AG10803 (cell line): ENCODE data around the gene A4GNT.

ENCODE experiments used
- DNase-seq: peaks from one replicate; pipeline ENCODE4 v3.0.0; 2010; ENCODE audit warnings: low read depth
- H3K4me3 ChIP-seq: 2 replicates; pipeline ENCODE4 v1.5.1; 2011; ENCODE audit warnings: mild to moderate bottlenecking, low read length, control low read depth
- CTCF ChIP-seq: conservative IDR thresholded peaks from 2 replicates; pipeline ENCODE4 v1.5.1; 2011; ENCODE audit warnings: mild to moderate bottlenecking, low read length, control low read depth, inconsistent platforms

The A4GNT gene

GRCh38 chr3:138119423-138119766, 12.8 kb downstream of the A4GNT start:
- TF ChIP-seq CTCF, result no peak
- no peak for DNase-seq
- H3K4me3 ChIP-seq, result no peak overlapping the region

- TF ChIP-seq CTCF, result peak; percentile 95
- no peak overlapping the region for H3K4me3 ChIP-seq
- peak; percentile 66 for DNase-seq
These were observed 13.4 kb downstream of the A4GNT start for GRCh38 chr3:138118612-138119422.

GRCh38 chr3:138114988-138115971, 16.9 kb downstream of the A4GNT start, which contains the start of gene DZIP1L:
TSS of gene DZIP1L (minus strand) at chr3:138115608. CDS start at chr3:138103971, 11,637 bp downstream.
- TF ChIP-seq CTCF, result no peak
- DNase-seq, result peak; percentile 67
- peak within 1 kb of the TSS; percentile 84 for H3K4me3 ChIP-seq

- peak overlapping the region; percentile 84 for H3K4me3 ChIP-seq
- TF ChIP-seq CTCF, result 0 out of 2 replicates have a peak, but pooled peaks have one; percentile 1
- peak; percentile 29 for DNase-seq
These were observed 17.7 kb downstream of the A4GNT start for GRCh38 chr3:138114431-138114918.

GRCh38 chr3:138113326-138113725, 18.9 kb downstream of the A4GNT start:
- TF ChIP-seq CTCF, result no peak
- H3K4me3 ChIP-seq, result peak overlapping the region; percentile 17; the same call in 1 of the 2 replicates
- DNase-seq, result peak; percentile 17

GRCh38 chr3:138112362-138112761, 19.8 kb downstream of the A4GNT start:
- no peak for TF ChIP-seq CTCF
- no peak for DNase-seq
- H3K4me3 ChIP-seq, result no peak overlapping the region
